Activated CD4-positive, alpha-beta T cell treated with anti-CD3 and anti-CD28 coated beads, Interleukin-2, amount 50 U/mL, for 24 hours (primary cell): ENCODE data around the gene PTTG1.

Experiments
- DNase-seq, 2 donors: peaks; one replicate each; pipeline ENCODE4 v3.0.0-alpha.2; 2020; ENCODE audit warnings: low read depth in 1 of 2, low spot score in 1 of 2

Gene PTTG1

GRCh38 chr5:160421625-160422258 lies at the start of gene PTTG1:
TSS of gene PTTG1 (plus strand) at chr5:160421855. CDS start at chr5:160422313, 458 bp downstream.
- peak; percentile 65 to 83 for DNase-seq

- DNase-seq = no peak
These were observed 46.5 kb upstream of the PTTG1 start for GRCh38 chr5:160375166-160375565.

GRCh38 chr5:160375701-160376100 lies 46.0 kb upstream of the PTTG1 start:
- DNase-seq = no peak

GRCh38 chr5:160376416-160376815 lies 45.2 kb upstream of the PTTG1 start:
- no peak for DNase-seq

GRCh38 chr5:160377651-160378050 lies 44.0 kb upstream of the PTTG1 start:
- DNase-seq = no peak

- DNase-seq = no peak
These were observed 43.3 kb upstream of the PTTG1 start for GRCh38 chr5:160378330-160378729.

GRCh38 chr5:160379511-160379910 lies 42.1 kb upstream of the PTTG1 start:
- DNase-seq = no peak

- DNase-seq = no peak
These were observed 41.6 kb upstream of the PTTG1 start for GRCh38 chr5:160380041-160380440.

GRCh38 chr5:160382346-160382745 lies 39.3 kb upstream of the PTTG1 start:
- no peak for DNase-seq

- DNase-seq = no peak
These were observed 37.0 kb upstream of the PTTG1 start for GRCh38 chr5:160384681-160385080.

- no peak for DNase-seq
These were observed 36.2 kb upstream of the PTTG1 start for GRCh38 chr5:160385496-160385895.

- DNase-seq = no peak
These were observed 34.2 kb upstream of the PTTG1 start for GRCh38 chr5:160387445-160387844.

GRCh38 chr5:160390787-160391696 lies 30.6 kb upstream of the PTTG1 start:
- DNase-seq = no peak

- no peak for DNase-seq
These were observed 26.5 kb upstream of the PTTG1 start for GRCh38 chr5:160395111-160395510.

GRCh38 chr5:160397492-160397891 lies 24.2 kb upstream of the PTTG1 start:
- no peak for DNase-seq

GRCh38 chr5:160398806-160399205 lies 22.8 kb upstream of the PTTG1 start:
- DNase-seq = no peak

GRCh38 chr5:160399402-160400353 lies 22.0 kb upstream of the PTTG1 start, which contains the start of gene FAM200C:
TSS of gene FAM200C (minus strand) at chr5:160400054. CDS start at chr5:160395490, 4,564 bp downstream.
- peak; percentile 36 to 65 for DNase-seq

GRCh38 chr5:160418561-160419457 lies 2.8 kb upstream of the PTTG1 start, which contains the start of gene SLU7:
TSS of gene SLU7 (minus strand) at chr5:160419081. CDS start at chr5:160415294, 3,787 bp downstream.
- DNase-seq = peak; percentile 88 to 90

GRCh38 chr5:160419458-160420330 lies 2.0 kb upstream of the PTTG1 start:
- DNase-seq = no peak
